ENCODE measurements around the gene ANKRD13A.

ANKRD13A gene

DNA sequence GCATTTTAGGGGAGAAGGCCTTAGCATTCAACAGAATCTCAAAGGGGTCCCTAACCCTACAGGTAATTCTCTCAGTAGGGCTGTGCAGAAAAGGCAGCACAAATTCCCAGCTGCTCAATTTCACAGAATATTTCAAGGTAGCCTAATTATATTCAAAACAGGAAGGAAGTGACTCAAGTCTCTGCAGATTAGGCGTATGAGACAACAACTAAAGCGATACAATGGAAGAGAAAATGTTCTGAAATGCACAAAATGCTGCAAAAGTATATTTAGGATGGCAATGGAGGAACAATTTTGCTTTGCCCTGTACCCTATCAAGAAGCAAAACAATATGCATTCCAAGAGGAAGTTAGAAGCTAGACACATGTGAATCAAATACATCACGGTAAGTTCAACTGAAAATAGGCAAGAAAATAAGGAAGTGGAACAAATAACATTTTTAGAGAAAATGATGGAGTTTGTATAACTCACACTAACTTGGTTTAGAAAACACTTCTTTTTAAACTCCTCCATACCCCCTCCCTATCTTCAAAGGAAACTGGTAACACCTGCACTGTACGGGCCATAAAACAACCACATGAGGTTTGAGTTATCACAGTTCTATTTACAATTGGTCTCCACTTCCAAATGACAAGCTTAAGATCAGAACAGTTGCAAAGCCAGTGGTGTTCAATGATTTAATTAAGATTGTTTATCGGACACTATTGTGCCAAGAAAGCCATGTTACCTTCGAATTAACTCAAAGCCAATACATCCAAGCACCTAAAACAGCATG lies 4.6 kb upstream of the ANKRD13A start:
- peak overlapping the region; percentile 95 for H3K27ac Mint-ChIP-seq
- DNase-seq = no peak
- H3K4me1 Mint-ChIP-seq (ENCODE audit: low read depth) = peaks cover 68% of the 10 kb centered on the region
- no peaks in the 10 kb centered on the region for H3K27me3 Mint-ChIP-seq
- H3K36me3 Mint-ChIP-seq (ENCODE audit: low read depth) = peaks cover 54% of the 10 kb centered on the region
- peak overlapping the region; percentile 97 for H3K4me3 Mint-ChIP-seq
- H3K9me3 Mint-ChIP-seq = no peaks in the 10 kb centered on the region

- Mint-ChIP-seq H3K4me3 (peak overlapping the region; percentile 97), H3K27ac (peak overlapping the region; percentile 95), H3K36me3 (ENCODE audit: low read depth) (peaks cover 53% of the 10 kb centered on the region), H3K9me3 (no peaks in the 10 kb centered on the region), H3K4me1 (ENCODE audit: low read depth) (peaks cover 65% of the 10 kb centered on the region), H3K27me3 (no peaks in the 10 kb centered on the region)
- no peak for DNase-seq
Observed at GRCh38 chr12:109995361-109995685, 3.9 kb upstream of the ANKRD13A start.

DNA sequence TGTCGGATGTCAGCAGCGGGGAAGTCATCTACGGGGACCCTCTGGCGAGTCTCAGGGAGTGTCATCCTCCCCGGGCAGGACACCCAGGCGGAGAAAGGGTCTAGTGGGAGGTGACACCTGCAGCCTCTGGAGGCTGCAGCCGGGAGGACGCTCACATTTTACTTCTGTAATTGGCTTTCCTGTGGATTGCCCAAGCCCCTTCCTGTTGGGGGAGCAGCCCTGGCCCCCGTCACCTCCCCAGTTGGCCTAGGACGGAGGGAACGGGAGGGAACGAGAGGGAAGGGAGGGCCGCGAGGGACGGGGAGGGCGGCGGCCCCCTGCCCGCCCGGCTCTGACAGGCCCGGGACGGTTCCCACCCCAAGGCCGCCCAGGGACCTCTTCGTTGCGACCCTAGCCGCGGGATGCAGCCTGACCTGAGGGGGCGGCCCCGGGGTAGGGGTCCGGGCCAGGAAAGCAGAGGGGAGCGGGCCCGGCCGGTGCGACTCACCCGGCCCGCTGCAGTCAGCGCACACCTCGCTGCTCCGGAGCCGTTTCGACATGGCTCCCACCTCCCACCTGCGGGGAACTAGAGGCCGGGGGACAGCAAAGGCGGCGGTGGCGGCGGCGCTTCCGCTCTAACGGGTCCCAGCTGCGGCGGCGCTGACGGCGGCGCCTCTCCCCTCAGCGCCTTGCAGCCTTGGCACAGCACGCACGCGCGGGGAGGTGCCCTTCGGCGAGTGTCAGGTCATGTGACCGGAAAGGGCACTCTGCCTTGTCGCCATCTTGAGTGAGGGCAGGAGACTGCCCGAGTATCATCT lies 3.3 kb upstream of the ANKRD13A start, which contains the start of gene GIT2:
TSS of gene GIT2 (minus strand) at position 683 of the 797 bp plus-strand sequence. CDS start at position 539, 144 bp downstream.
- Mint-ChIP-seq H3K36me3 (ENCODE audit: low read depth) (peaks cover 48% of the 10 kb centered on the region), H3K4me3 (peak within 1 kb of the TSS; percentile 97), H3K4me1 (ENCODE audit: low read depth) (peaks cover 66% of the 10 kb centered on the region), H3K27ac (peak within 1 kb of the TSS; percentile 95), H3K27me3 (no peaks in the 10 kb centered on the region), H3K9me3 (no peaks in the 10 kb centered on the region)
- DNase-seq = peak; percentile 92

- Mint-ChIP-seq H3K4me3 (peak overlapping the region; percentile 97), H3K27ac (peak overlapping the region; percentile 94), H3K27me3 (no peaks in the 10 kb centered on the region), H3K9me3 (no peaks in the 10 kb centered on the region), H3K36me3 (ENCODE audit: low read depth) (peaks cover 42% of the 10 kb centered on the region), H3K4me1 (ENCODE audit: low read depth) (peaks cover 68% of the 10 kb centered on the region)
- DNase-seq = no peak
Observed at GRCh38 chr12:109996483-109996853, 2.8 kb upstream of the ANKRD13A start.

DNA sequence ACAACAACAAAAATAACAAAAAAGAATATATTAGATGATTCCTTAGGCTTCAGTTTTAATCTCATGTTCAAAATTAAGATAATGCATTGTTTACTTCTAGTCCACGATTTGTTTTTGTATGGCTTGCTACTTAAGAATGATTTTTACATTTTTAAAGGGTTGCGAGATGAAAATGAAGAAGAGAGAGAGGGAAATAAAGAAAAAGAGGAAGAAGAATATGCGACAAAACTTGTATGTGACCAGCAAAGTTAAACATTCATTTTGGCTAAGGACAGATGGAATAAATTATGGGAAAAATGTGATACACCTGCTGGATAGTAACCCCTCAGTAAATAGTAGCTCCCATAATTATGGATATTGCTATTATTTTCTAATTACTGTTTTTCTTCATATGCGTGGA lies 1.8 kb upstream of the ANKRD13A start:
- H3K4me1 Mint-ChIP-seq (ENCODE audit: low read depth) = peaks cover 70% of the 10 kb centered on the region
- H3K36me3 Mint-ChIP-seq (ENCODE audit: low read depth) = peaks cover 38% of the 10 kb centered on the region
- H3K9me3 Mint-ChIP-seq = no peaks in the 10 kb centered on the region
- peak overlapping the region; percentile 99 for H3K4me3 Mint-ChIP-seq
- H3K27me3 Mint-ChIP-seq = no peaks in the 10 kb centered on the region
- H3K27ac Mint-ChIP-seq = no peak overlapping the region
- no peak for DNase-seq

DNA sequence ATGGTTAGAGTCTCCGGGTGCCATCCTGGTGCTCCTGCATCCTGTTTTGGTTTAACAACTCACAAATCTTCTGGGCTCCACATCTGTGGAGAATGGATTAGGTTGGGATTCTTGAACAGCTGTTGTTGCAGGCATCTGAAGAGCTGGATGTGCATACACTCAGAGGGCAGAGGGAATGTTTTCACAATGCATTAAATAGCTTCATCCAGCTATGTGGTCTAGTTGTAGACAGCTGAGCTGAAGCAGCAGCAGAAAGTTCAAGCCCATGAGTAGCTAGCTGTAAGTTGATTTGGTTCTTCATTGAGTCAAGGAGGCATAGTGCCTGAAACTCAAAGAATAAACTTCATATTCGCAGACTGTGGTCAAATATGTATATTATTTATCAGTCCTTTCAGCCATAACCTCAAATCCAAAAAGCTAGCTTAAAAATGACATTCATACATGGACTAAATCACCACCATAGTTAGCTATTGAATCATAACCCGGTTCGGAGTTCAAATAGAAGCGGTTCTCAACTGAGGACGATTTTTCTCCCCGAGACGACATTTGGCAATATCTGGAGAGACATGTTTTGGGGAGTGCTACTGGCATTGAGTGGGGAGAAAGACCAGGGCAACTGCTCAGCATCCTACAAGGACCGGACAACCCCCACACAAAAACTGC lies 858 bp upstream of the ANKRD13A start:
- Mint-ChIP-seq H3K9me3 (no peaks in the 10 kb centered on the region), H3K4me3 (peak overlapping the region; percentile 99), H3K27me3 (no peaks in the 10 kb centered on the region), H3K4me1 (ENCODE audit: low read depth) (peaks cover 69% of the 10 kb centered on the region), H3K36me3 (ENCODE audit: low read depth) (peaks cover 35% of the 10 kb centered on the region), H3K27ac (peak overlapping the region; percentile 98)
- no peak for DNase-seq

DNA sequence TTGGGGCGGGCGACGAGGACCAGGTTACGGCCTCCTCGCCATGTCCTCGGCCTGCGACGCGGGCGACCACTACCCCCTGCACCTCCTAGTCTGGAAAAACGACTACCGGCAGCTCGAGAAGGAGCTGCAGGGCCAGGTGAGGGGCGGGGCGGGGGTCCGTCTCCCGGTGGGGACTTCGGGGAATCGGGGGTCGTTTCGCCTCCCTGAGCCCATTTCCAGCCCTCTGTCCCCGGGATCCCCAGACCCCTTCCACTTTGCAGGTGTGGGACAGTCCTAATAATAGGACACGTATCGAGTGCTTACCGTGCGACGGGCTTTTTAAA lies 380 bp downstream of the ANKRD13A start:
- H3K27ac Mint-ChIP-seq = peak overlapping the region; percentile 93
- no peaks in the 10 kb centered on the region for H3K27me3 Mint-ChIP-seq
- peak overlapping the region; percentile 99 for H3K4me3 Mint-ChIP-seq
- H3K36me3 Mint-ChIP-seq (ENCODE audit: low read depth) = peaks cover 32% of the 10 kb centered on the region
- no peak for DNase-seq
- peaks cover 69% of the 10 kb centered on the region for H3K4me1 Mint-ChIP-seq (ENCODE audit: low read depth)
- H3K9me3 Mint-ChIP-seq = no peaks in the 10 kb centered on the region

DNA sequence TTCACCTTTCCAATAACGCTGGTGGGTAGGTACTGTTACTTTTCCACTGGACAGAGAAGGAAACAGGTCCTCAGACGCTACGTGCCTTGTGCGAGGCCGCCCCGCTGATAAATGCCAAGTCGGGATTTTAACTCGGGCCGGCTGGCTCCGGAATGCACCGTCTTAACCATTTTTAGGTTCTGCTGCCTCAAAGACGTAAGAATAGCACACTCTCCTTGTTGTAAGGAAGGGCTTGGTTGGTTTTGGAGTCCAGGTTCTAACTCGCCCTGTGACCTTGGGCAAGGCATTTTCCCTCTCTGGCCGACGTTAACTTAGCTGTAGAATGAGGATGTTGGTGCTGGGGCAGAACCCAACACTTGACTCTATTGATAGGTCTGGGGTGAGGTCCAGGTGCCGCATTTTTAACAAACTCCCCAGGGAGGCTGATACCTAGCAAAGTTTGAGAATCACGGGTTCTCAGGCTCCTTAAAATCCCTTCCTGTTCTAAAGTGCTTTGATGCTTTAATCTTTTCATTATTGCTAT lies 814 bp downstream of the ANKRD13A start:
- Mint-ChIP-seq H3K4me1 (ENCODE audit: low read depth) (peaks cover 69% of the 10 kb centered on the region), H3K36me3 (ENCODE audit: low read depth) (peaks cover 29% of the 10 kb centered on the region), H3K4me3 (peak overlapping the region; percentile 99), H3K27me3 (no peaks in the 10 kb centered on the region), H3K27ac (peak overlapping the region; percentile 93), H3K9me3 (no peaks in the 10 kb centered on the region)
- no peak for DNase-seq

GRCh38 chr12:110001596-110001995 lies 2.4 kb downstream of the ANKRD13A start:
- Mint-ChIP-seq H3K9me3 (no peaks in the 10 kb centered on the region), H3K4me3 (peak overlapping the region; percentile 99), H3K27ac (no peak overlapping the region), H3K4me1 (ENCODE audit: low read depth) (peaks cover 81% of the 10 kb centered on the region), H3K27me3 (no peaks in the 10 kb centered on the region), H3K36me3 (ENCODE audit: low read depth) (peaks cover 34% of the 10 kb centered on the region)
- DNase-seq = no peak

DNA sequence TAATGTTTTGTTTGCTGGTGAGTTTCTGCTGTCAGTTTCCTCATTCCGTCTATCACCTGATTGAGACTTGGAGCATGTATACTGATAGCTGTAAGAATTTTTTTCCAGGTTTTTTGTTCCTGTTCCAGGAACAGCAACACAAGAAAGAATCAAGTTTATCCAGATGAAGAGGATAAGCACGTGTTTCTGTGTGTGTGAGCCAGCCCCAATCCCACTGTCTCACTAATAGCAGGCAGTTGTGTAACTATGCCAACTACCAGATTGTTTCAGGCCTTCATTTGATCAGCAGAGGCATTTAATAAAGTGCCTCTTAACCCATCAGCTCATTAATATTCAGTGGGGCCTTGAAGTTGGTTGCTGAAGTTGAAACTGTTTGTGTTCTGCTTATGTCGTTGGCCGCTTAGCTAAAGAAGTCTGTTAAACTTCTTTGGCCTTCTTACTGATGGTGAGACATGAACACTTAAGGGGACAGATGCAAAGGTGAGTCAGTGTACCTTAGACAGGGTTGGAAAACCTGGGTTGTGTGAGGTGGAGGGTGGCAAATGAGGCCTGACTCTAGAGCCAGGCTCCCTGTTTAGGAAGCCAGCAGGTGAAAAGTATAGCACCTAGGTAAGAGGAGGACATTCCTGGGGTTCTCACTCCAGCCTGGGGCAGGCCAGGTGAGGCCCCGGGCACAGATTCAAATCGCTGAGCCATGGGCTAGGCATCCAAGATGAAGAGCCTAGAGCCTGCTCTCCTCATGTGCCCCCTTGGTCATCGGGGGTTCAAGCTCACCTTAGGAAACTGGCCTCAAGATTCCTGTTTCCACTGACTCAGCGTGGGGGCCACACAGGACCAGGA lies 3.7 kb downstream of the ANKRD13A start:
- Mint-ChIP-seq H3K27me3 (no peaks in the 10 kb centered on the region), H3K9me3 (peaks cover 2% of the 10 kb centered on the region), H3K27ac (peak overlapping the region; percentile 78), H3K4me1 (ENCODE audit: low read depth) (peaks cover 83% of the 10 kb centered on the region), H3K36me3 (ENCODE audit: low read depth) (peaks cover 43% of the 10 kb centered on the region), H3K4me3 (no peak overlapping the region)
- DNase-seq = no peak

DNA sequence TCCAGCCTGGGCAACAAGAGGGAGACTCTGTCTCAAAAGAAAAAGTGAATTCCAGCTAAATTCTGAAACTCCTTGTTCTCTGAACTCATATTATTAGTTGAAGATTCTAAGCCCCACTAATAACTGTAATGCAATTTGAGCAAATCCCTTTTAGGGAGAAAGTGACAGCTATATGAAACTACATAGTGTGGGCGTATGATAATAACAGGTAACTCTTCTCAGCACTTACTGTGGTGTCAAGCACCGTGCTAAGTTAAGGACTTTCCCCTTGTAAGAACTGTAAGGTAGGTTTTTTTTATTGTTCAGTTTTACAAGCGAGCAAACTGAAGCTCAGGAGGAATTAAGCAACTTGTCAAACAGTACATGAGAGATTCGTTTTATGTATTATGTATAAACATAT lies 5.4 kb downstream of the ANKRD13A start:
- H3K4me3 Mint-ChIP-seq = peak overlapping the region; percentile 29
- DNase-seq = no peak
- H3K36me3 Mint-ChIP-seq (ENCODE audit: low read depth) = peaks cover 46% of the 10 kb centered on the region
- peaks cover 5% of the 10 kb centered on the region for H3K9me3 Mint-ChIP-seq
- peak overlapping the region; percentile 84 for H3K27ac Mint-ChIP-seq
- peaks cover 90% of the 10 kb centered on the region for H3K4me1 Mint-ChIP-seq (ENCODE audit: low read depth)
- no peaks in the 10 kb centered on the region for H3K27me3 Mint-ChIP-seq

GRCh38 chr12:110005319-110005973 lies 6.2 kb downstream of the ANKRD13A start:
- peaks cover 93% of the 10 kb centered on the region for H3K4me1 Mint-ChIP-seq (ENCODE audit: low read depth)
- H3K4me3 Mint-ChIP-seq = peak overlapping the region; percentile 51
- peaks cover 5% of the 10 kb centered on the region for H3K9me3 Mint-ChIP-seq
- peak overlapping the region; percentile 84 for H3K27ac Mint-ChIP-seq
- DNase-seq = no peak
- peaks cover 45% of the 10 kb centered on the region for H3K36me3 Mint-ChIP-seq (ENCODE audit: low read depth)
- H3K27me3 Mint-ChIP-seq = no peaks in the 10 kb centered on the region

DNA sequence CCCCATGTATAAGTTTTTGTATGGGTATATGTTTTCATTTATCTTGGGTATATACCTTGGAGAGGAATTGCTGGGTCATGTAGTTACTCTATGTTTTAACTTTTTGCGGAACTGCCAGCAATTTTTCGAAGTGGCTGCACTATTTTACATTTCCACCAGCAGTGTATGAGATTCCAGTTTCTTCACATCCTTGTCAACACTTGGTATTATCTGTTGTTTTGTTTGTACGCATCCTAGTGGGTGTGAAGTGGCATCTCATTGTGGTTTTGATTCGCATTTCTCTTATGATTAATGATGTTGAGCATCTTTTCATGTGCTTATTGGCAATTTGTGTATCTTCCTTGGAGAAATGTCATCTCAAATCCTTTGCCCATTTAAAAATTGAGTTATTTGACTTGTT lies 6.9 kb downstream of the ANKRD13A start:
- H3K27me3 Mint-ChIP-seq = no peaks in the 10 kb centered on the region
- H3K4me3 Mint-ChIP-seq = no peak overlapping the region
- H3K36me3 Mint-ChIP-seq (ENCODE audit: low read depth) = peaks cover 45% of the 10 kb centered on the region
- H3K9me3 Mint-ChIP-seq = peaks cover 5% of the 10 kb centered on the region
- DNase-seq = no peak
- H3K4me1 Mint-ChIP-seq (ENCODE audit: low read depth) = peaks cover 93% of the 10 kb centered on the region
- H3K27ac Mint-ChIP-seq = no peak overlapping the region
